Astrocyte of the cerebellum (primary cell): Measurements from ENCODE around the gene ZNF594.

Source experiments
- DNase-seq: peaks from one replicate; pipeline ENCODE4 v3.0.0-alpha.2; 2011; ENCODE audit warnings: low read depth
- H3K4me3 ChIP-seq: 2 replicates; pipeline ENCODE4 v1.5.1; 2011; ENCODE audit warnings: mild to moderate bottlenecking, low read depth, low read length, moderate library complexity
- in situ Hi-C: cut with HindIII; loops from 2 replicates; pipeline ENCODE4 v1.10.0; 2017; ENCODE audit warnings: low sequenced_read_pairs
- TF ChIP-seq, protein P1 (sequence below): IDR thresholded peaks from 2 replicates; pipeline ENCODE4 v1.5.1; 2012; ENCODE audit warnings: low read length, low read depth, moderate library complexity, mild to moderate bottlenecking; ENCODE audit errors: missing control alignments

The ZNF594 gene

DNA sequence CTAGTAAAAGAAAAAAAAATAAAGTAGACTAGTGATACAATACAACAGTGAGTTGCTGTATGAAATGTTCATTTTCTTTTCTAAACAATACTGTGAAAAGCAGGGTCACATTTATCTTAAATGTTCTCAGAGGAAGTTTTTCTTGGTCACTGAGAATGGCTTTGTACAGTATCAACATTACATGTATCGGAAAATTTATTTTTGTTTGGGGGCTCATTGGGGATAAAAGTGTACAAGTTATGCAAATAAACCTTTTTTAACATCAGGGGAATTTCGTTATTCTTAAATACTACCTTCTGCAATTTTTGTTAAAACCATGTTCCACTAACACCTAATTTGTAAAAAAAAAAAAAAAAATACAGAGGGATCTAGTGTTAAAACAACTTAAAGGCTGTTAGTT, 8.7 kb upstream of the ZNF594 start:
- DNase-seq: no peak
- H3K4me3 ChIP-seq: no peak overlapping the region
- in situ Hi-C loops: no loop called here
- TF ChIP-seq, protein P1, sequence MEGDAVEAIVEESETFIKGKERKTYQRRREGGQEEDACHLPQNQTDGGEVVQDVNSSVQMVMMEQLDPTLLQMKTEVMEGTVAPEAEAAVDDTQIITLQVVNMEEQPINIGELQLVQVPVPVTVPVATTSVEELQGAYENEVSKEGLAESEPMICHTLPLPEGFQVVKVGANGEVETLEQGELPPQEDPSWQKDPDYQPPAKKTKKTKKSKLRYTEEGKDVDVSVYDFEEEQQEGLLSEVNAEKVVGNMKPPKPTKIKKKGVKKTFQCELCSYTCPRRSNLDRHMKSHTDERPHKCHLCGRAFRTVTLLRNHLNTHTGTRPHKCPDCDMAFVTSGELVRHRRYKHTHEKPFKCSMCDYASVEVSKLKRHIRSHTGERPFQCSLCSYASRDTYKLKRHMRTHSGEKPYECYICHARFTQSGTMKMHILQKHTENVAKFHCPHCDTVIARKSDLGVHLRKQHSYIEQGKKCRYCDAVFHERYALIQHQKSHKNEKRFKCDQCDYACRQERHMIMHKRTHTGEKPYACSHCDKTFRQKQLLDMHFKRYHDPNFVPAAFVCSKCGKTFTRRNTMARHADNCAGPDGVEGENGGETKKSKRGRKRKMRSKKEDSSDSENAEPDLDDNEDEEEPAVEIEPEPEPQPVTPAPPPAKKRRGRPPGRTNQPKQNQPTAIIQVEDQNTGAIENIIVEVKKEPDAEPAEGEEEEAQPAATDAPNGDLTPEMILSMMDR: no peak

DNA sequence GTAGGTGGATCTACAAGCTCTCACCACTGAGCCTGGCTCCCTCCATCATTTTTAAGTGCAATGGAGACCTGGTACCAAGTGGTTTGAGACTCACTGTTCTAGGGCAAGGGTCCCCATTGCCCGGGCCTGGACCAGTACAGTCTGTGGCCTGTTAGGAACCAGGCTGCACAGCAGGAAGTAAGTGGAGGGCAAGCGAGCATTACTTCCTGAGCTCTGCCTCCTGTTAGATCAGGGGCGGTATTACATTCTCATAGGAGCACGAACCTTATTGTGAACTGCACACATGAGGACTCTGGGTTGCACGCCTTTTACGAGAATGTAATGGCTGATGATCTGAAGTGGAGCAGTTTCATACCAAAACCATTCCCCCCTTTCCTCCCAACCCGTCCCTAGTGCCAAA, 6.8 kb upstream of the ZNF594 start:
- no peak for DNase-seq
- TF ChIP-seq, protein P1: no peak
- no peak overlapping the region for H3K4me3 ChIP-seq
- in situ Hi-C loops: no loop called here

DNA sequence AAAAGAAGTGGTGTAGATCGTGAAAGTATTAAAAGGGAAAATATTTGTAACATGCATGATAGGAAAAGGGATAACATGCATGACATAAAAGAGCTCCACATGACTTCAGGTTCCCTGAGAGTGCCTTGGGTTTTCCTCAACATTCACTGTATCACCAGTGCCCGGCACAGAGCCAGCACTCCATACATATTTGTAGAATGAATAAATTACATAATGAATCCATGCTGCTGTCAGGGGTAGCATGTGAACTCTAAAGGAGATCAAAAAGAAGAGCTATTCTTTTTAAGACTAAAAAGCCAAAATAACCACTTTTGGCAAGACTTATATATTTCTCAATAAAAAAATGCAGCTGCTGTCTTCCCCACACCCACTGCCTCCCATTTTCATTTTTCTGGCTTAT, 2.7 kb upstream of the ZNF594 start:
- H3K4me3 ChIP-seq: no peak overlapping the region
- in situ Hi-C loops: no loop called here
- TF ChIP-seq, protein P1: no peak
- DNase-seq: no peak

DNA sequence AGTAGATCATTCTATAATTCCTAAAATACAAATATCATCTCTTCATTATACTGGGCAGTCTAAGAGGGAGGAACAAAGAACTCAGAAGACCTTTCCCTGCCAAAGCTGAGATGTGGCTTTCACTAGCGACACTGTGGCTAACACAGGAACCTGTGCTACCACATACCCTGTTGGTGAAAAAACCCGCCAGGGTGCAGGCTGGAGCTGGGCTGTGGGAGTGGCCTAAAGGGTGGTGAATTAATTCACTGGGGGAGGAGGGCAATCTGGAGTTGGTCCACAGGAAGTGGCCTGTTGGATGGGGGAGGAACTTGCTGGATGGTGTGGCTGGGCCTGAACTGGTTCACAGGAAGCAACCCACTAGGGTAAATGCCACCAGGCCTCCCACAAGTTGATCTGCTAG, 7.4 kb downstream of the ZNF594 start:
- no peak for DNase-seq
- in situ Hi-C loops: no loop called here
- no peak overlapping the region for H3K4me3 ChIP-seq
- TF ChIP-seq, protein P1: no peak

DNA sequence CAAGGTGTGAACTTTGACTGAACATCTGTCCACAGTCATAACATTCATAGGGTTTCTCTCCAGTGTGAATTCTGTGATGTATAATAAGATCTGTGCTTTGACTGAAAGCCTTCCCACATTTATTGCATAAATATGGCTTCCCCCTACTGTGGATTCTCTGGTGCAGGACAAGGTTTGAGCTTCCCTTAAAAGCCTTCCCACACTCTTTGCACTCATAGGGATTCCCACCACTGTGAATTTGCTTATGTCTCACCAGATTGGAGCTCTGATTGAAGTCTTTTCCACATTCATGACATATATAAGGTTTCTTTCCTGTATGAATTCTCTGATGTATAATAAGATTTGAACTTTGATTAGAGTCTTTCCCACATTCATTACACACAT, 8.3 kb downstream of the ZNF594 start:
- in situ Hi-C loops: no loop called here

DNA sequence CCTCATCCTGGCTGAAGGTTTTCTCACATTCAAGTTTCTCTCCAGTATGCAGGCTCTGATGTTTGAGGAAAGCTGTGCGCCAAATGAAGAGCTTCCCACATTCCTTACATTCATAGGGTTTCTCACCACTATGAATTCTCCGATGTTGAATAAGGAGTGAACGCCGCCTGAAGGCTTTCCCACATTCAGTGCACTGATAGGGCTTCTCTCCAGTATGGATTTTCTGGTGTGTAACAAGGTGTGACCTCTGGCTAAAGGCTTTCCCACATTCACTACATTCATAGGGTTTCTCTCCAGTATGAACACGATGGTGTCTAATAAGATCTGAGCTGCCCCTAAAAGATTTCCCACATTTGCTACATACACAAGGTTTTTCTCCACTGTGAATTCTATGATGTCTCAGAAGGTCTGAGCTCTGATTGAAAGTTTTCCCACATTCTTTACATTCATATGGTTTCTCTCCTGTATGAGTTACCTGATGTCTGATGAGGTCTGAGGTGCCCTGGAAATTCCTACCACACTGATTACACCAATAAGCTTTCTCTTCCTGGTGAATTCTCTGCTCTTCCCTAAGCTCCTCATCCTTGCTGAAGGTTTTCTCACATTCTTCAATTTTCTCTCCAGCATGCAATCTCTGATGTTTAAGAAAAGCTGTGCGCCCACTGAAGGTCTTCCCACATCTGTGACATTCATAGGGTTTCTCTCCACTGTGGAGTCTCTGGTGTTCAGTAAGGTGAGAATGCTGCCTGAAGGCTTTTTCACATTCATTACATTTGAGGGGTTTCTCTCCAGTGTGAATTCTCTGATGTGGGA, 8.9 kb downstream of the ZNF594 start:
- TF ChIP-seq, protein P1: no peak
- no peak overlapping the region for H3K4me3 ChIP-seq
- DNase-seq: no peak
- in situ Hi-C loops: no loop called here

More for the DNA sequence above, 8.3 kb downstream of the ZNF594 start:
- no peak overlapping the region for H3K4me3 ChIP-seq
- TF ChIP-seq, protein P1: no peak
- DNase-seq: no peak
